G401.6 (cell line): ENCODE measurements around the gene TMA7B.

Experiments
- FAIRE-seq: peaks from 2 replicates; lab custom pipeline; 2012; peaks lifted over from hg19 to GRCh38; lab: Jason Lieb, UNC

TMA7B gene

GRCh38 chr22:39959640-39960447 lies at the start of gene TMA7B:
TMA7B (plus strand) TSS chr22:39960397; CDS start chr22:39964375, 3,978 bp downstream.
- FAIRE-seq = no peak

- no peak for FAIRE-seq
Observed at GRCh38 chr22:39910876-39911613, 49.2 kb upstream of the TMA7B start.

GRCh38 chr22:39913321-39913720 lies 46.9 kb upstream of the TMA7B start:
- no peak for FAIRE-seq

GRCh38 chr22:39913886-39914285 lies 46.3 kb upstream of the TMA7B start:
- no peak for FAIRE-seq

- FAIRE-seq = no peak
Observed at GRCh38 chr22:39914584-39914983, 45.6 kb upstream of the TMA7B start.

- no peak for FAIRE-seq
Observed at GRCh38 chr22:39915295-39915726, 44.9 kb upstream of the TMA7B start.

GRCh38 chr22:39916496-39916895 lies 43.7 kb upstream of the TMA7B start:
- FAIRE-seq = no peak

GRCh38 chr22:39917197-39917643 lies 43.0 kb upstream of the TMA7B start:
- no peak for FAIRE-seq

GRCh38 chr22:39917776-39918495 lies 42.3 kb upstream of the TMA7B start:
- no peak for FAIRE-seq

GRCh38 chr22:39920134-39920743 lies 40.0 kb upstream of the TMA7B start:
- no peak for FAIRE-seq

GRCh38 chr22:39923696-39924095 lies 36.5 kb upstream of the TMA7B start:
- no peak for FAIRE-seq

GRCh38 chr22:39924286-39924685 lies 35.9 kb upstream of the TMA7B start:
- FAIRE-seq = no peak

- FAIRE-seq = no peak
Observed at GRCh38 chr22:39925273-39925672, 34.9 kb upstream of the TMA7B start.

- FAIRE-seq = no peak
Observed at GRCh38 chr22:39925909-39926679, 34.1 kb upstream of the TMA7B start.

GRCh38 chr22:39926753-39927152 lies 33.4 kb upstream of the TMA7B start:
- FAIRE-seq = no peak

GRCh38 chr22:39927544-39927943 lies 32.7 kb upstream of the TMA7B start:
- FAIRE-seq = no peak

GRCh38 chr22:39928536-39929520 lies 31.4 kb upstream of the TMA7B start:
- no peak for FAIRE-seq

- no peak for FAIRE-seq
Observed at GRCh38 chr22:39931251-39931650, 28.9 kb upstream of the TMA7B start.

- no peak for FAIRE-seq
Observed at GRCh38 chr22:39932166-39932565, 28.0 kb upstream of the TMA7B start.

GRCh38 chr22:39932918-39933649 lies 27.1 kb upstream of the TMA7B start:
- FAIRE-seq = no peak
